ENCODE results near the gene CALML4. TPM values are rescaled to one million over a fixed set of nuclear protein-coding genes. Genes with fewer than 3 reads are reported as not detected.

Gene CALML4
- total RNA-seq, 2 experiments from 2014 or later, result 1.5 to 2.0 TPM

DNA sequence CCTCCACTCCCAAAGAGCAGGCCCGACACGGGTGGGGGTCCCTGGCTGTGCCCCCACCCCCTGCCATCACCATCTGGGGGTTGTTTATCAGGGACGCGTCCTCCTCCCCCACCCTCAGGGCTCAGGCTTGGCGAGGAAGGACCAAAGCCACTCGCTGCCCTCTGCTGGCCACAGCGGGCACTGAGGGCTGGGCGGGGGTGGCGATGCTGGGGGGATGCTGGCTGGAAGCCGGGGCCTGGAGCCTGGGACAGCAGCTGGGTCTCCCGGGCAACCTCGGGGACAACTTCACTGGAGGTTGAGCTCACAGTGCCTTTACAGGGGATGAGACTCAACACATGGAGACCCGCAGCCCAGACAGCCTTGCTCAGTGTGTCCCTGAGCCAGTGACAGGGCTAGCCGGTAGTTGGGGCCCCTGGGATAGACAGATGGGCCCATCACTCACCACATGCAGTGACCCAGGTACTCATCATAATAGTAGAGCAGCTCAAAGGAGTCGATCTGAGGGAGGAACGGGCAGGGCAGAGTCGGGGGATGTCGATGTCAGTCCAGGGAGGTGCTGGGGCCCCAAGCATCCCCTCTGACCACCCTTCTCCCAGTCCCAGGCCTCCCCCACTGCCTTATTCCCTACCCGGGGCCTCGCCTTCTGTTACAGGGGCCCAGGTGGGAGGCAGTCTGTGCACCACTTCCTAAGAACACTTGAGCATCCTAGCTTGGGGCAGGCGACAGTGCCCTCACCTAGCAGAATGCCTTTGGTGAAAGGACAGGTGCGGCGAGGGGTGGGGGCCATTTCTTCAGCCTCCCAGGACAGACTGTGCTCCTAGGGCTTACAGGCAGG, 5.9 kb upstream of the CALML4 start:
- DNase-seq (peak; percentile 19 to 67 (median 42)), ATAC-seq (ENCODE audit: poor library complexity) (peak; percentile 58)
- no peak overlapping the region for H3K4me3 Mint-ChIP-seq
- Histone ChIP-seq H3K27ac (ENCODE audit: low read depth in 1 of 2, low read length in 2 of 2) (no peak overlapping the region), H3K27me3 (ENCODE audit: control insufficient read depth in 1 of 2, insufficient read depth in 2 of 2, low read length in 2 of 2) (no peaks in the 10 kb centered on the region), H3K36me3 (ENCODE audit: insufficient read depth, low read length) (peaks cover 4% of the 10 kb centered on the region), H3K4me3 (ENCODE audit: low read length) (no peak overlapping the region), H3K9me3 (ENCODE audit: control insufficient read depth in 1 of 2, insufficient read depth in 1 of 2, low read length in 2 of 2) (no peaks in the 10 kb centered on the region), H3K4me1 (ENCODE audit: insufficient read depth, low read length) (peaks cover 43% of the 10 kb centered on the region)
- peaks cover 22% of the 10 kb centered on the region for H3K4me1 Mint-ChIP-seq (ENCODE audit: low read depth)
- H3K27me3 Mint-ChIP-seq, result no peaks in the 10 kb centered on the region
- intact Hi-C loops (cut with DNase I, micrococcal nuclease), result loop anchor here (1.0 to 2.0 kb wide), 2 partner anchors 348 kb away; no protein-coding TSS in a partner anchor
- H3K9me3 Mint-ChIP-seq, result no peaks in the 10 kb centered on the region
- TF ChIP-seq, protein P1, sequence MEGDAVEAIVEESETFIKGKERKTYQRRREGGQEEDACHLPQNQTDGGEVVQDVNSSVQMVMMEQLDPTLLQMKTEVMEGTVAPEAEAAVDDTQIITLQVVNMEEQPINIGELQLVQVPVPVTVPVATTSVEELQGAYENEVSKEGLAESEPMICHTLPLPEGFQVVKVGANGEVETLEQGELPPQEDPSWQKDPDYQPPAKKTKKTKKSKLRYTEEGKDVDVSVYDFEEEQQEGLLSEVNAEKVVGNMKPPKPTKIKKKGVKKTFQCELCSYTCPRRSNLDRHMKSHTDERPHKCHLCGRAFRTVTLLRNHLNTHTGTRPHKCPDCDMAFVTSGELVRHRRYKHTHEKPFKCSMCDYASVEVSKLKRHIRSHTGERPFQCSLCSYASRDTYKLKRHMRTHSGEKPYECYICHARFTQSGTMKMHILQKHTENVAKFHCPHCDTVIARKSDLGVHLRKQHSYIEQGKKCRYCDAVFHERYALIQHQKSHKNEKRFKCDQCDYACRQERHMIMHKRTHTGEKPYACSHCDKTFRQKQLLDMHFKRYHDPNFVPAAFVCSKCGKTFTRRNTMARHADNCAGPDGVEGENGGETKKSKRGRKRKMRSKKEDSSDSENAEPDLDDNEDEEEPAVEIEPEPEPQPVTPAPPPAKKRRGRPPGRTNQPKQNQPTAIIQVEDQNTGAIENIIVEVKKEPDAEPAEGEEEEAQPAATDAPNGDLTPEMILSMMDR (IDR thresholded peaks at IDR 0.05), result peak; percentile 63
- ChIA-PET POLR2A (no interaction called here), CTCF (interaction anchor here (0.6 kb wide), 1 partner anchor 18 kb away, joined by 3 read pairs; the partner anchor contains the start of gene CLN6)
- no peak overlapping the region for H3K27ac Mint-ChIP-seq
- no peaks in the 10 kb centered on the region for H3K36me3 Mint-ChIP-seq (ENCODE audit: low read depth)

DNA sequence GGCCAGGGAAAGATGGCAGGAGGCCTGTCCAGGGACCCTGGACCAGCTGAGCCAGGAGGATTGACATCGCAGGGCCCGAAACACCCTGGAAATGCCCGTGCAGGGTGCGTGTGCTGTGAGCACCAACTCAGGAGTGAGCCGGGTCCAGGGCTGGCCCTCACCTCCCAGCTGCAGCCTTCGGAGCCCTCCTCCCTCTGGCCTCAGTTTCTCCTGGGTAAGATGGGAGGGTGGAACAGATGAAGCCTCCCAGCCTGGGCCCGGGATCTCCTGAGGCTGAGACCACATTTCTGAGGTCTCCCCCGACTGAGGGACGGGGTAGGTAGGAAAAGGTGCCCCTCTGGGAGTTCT, 5.3 kb upstream of the CALML4 start:
- no peak overlapping the region for H3K27ac Mint-ChIP-seq
- Histone ChIP-seq H3K27ac (ENCODE audit: low read depth in 1 of 2, low read length in 2 of 2) (no peak overlapping the region), H3K4me3 (ENCODE audit: low read length) (no peak overlapping the region), H3K4me1 (ENCODE audit: insufficient read depth, low read length) (peaks cover 50% of the 10 kb centered on the region), H3K9me3 (ENCODE audit: control insufficient read depth in 1 of 2, insufficient read depth in 1 of 2, low read length in 2 of 2) (no peaks in the 10 kb centered on the region), H3K36me3 (ENCODE audit: insufficient read depth, low read length) (peaks cover 4% of the 10 kb centered on the region), H3K27me3 (ENCODE audit: control insufficient read depth in 1 of 2, insufficient read depth in 2 of 2, low read length in 2 of 2) (no peaks in the 10 kb centered on the region)
- TF ChIP-seq, protein P1 (IDR thresholded peaks at IDR 0.05), result no peak
- H3K27me3 Mint-ChIP-seq, result no peaks in the 10 kb centered on the region
- DNase-seq (no peak), ATAC-seq (ENCODE audit: poor library complexity) (no peak)
- peaks cover 22% of the 10 kb centered on the region for H3K4me1 Mint-ChIP-seq (ENCODE audit: low read depth)
- H3K36me3 Mint-ChIP-seq (ENCODE audit: low read depth), result no peaks in the 10 kb centered on the region
- ChIA-PET CTCF (interaction anchor here (0.6 kb wide), 1 partner anchor 78 kb away, joined by 6 read pairs; no protein-coding TSS in a partner anchor), POLR2A (no interaction called here)
- intact Hi-C loops (cut with DNase I, micrococcal nuclease), result loop anchor here in 1 of 2 experiments (2.0 kb wide), 1 partner anchor 348 kb away; no protein-coding TSS in a partner anchor
- no peaks in the 10 kb centered on the region for H3K9me3 Mint-ChIP-seq
- no peak overlapping the region for H3K4me3 Mint-ChIP-seq

DNA sequence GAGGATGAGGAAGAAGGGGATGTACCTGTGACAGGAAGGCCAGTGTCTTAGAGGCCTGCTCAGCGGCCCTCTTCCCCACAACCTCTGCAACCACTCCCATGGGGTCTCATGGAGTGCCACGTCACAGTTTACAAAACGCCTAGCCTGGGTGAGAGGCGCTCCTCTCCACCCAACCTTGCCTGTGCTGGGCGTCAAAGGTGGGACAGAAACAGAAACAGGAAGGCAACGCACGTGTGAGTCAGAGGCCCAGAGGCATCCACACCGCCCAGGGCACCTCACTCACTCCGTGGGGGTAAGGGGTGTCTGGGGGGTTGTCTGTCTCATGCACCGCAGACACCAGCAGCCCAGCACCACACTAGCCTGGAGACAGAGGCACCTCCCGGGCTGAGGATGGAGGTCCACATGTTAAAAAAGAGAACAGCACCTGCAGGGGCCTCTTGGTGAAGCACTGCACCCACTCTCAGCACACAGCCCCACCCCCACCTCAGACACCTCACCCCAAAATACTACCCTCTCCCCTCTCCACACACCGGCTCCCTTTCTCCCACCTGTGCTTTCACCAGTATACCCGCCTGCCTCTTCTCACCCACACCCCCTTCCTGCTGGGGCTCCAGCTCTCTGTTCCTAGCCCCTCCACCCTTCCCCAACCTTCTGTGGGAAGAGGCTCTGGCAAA, 4.7 kb upstream of the CALML4 start:
- H3K36me3 ChIP-seq (ENCODE audit: insufficient read depth, low read length), result peaks cover 4% of the 10 kb centered on the region
- ChIA-PET POLR2A (no interaction called here), CTCF (interaction anchor here (0.6 kb wide), 1 partner anchor 79 kb away, joined by 6 read pairs; no protein-coding TSS in a partner anchor)
- peak overlapping the region; percentile 2 for H3K4me3 Mint-ChIP-seq
- H3K9me3 Mint-ChIP-seq, result no peaks in the 10 kb centered on the region
- peak overlapping the region; percentile 46 for H3K27ac Mint-ChIP-seq
- H3K27ac ChIP-seq (ENCODE audit: low read depth in 1 of 2, low read length in 2 of 2), result no peak overlapping the region
- intact Hi-C loops (cut with DNase I, micrococcal nuclease), result loop anchor here in 1 of 2 experiments (2.0 kb wide), 1 partner anchor 347 kb away; no protein-coding TSS in a partner anchor
- H3K27me3 ChIP-seq (ENCODE audit: control insufficient read depth in 1 of 2, insufficient read depth in 2 of 2, low read length in 2 of 2), result no peaks in the 10 kb centered on the region
- no peaks in the 10 kb centered on the region for H3K9me3 ChIP-seq (ENCODE audit: control insufficient read depth in 1 of 2, insufficient read depth in 1 of 2, low read length in 2 of 2)
- peaks cover 22% of the 10 kb centered on the region for H3K4me1 Mint-ChIP-seq (ENCODE audit: low read depth)
- ATAC-seq (ENCODE audit: poor library complexity) (peak; percentile 67), DNase-seq (peak in 8 of 14 experiments; percentile 12 to 52 (median 26))
- H3K4me3 ChIP-seq (ENCODE audit: low read length), result no peak overlapping the region
- no peaks in the 10 kb centered on the region for H3K27me3 Mint-ChIP-seq
- TF ChIP-seq, protein P1 (IDR thresholded peaks at IDR 0.05), result no peak
- H3K36me3 Mint-ChIP-seq (ENCODE audit: low read depth), result no peaks in the 10 kb centered on the region
- peaks cover 55% of the 10 kb centered on the region for H3K4me1 ChIP-seq (ENCODE audit: insufficient read depth, low read length)
